HCT116 (cell line): ENCODE measurements around the gene PIGM.

Experiments used
- CEBPB ChIP-seq: IDR thresholded peaks from 2 replicates; pipeline ENCODE4 v1.6.1; 2012; ENCODE audit warnings: low read depth
- EZH2phosphoT487 ChIP-seq: fragments of 200-600 bp; IDR thresholded peaks from 2 replicates; pipeline ENCODE4 v1.6.1; 2018; ENCODE audit warnings: antibody characterized with exemption, borderline replicate concordance
- POLR2A ChIP-seq: IDR thresholded peaks from 2 replicates; pipeline ENCODE4 v1.7.0; 2011; ENCODE audit warnings: borderline replicate concordance; ENCODE audit not compliant: insufficient read depth, insufficient read length; ENCODE audit errors: extremely low read depth

DNA sequence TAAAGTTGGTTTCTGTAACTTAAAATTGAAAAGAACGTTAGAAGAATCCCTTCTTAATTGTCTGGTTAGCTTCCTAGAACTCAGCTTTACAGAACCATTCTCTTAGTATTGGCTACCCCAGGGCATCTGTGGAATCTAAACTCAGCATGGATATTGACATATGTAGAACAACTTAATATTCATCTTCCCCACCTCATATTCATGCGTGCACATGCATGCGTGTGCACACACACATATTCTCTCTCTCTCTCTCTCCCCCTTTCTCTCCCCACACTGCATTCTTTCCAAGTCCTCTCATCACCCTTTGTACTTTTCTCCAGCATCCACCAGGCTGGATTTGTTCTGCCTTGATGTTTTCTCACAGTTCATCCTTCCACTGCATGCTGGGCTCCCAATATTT lies 13.4 kb downstream of the PIGM start:
- TF ChIP-seq EZH2phosphoT487: no peak
- no peak for TF ChIP-seq POLR2A
- TF ChIP-seq CEBPB: no peak
